IMR-90 (cell line): ENCODE results near the gene ATP1A1. TPM values are rescaled to one million over a fixed set of nuclear protein-coding genes. Genes with fewer than 3 reads are reported as not detected.

Experiments
- ATAC-seq: fragments of 200-7000 bp; cut with Tn5 transposase; 2 replicates; pipeline ENCODE4 v1.9.1; 2020; ENCODE audit warnings: low read depth, mild to moderate bottlenecking, moderate library complexity
- BruUV-seq: library from RNA; stranded (reverse); fragments of 400-500 nt; replicated peaks from 2 replicates; lab custom pipeline; 2021; lab: Mats Ljungman, UMichigan
- CTCF ChIA-PET: fragments of 300-600 bp; formaldehyde crosslinking; extraction: SDS; loops from one replicate; lab custom pipeline; 2021; ENCODE audit warnings: antibody characterized with exemption; lab: Yijun Ruan, JAX
- POLR2A ChIA-PET: fragments of 300-600 bp; sonication (Branson Sonifier 250); formaldehyde crosslinking; loops from one replicate; lab custom pipeline; 2022; ENCODE audit warnings: antibody characterized with exemption; ENCODE audit not compliant: unreplicated experiment; lab: Charles Lee
- DNase-seq: peaks from one replicate; pipeline ENCODE4 v3.0.0; 2013
- H2AFZ ChIP-seq: replicated peaks from 2 replicates; pipeline ENCODE3; 2013; ENCODE audit warnings: low read length, mild to moderate bottlenecking; ENCODE audit not compliant: poor library complexity
- H2AK5ac ChIP-seq: 2 replicates; pipeline ENCODE4 v1.6.1; 2013; ENCODE audit warnings: low read depth, low read length, inconsistent platforms
- H2AK9ac ChIP-seq: replicated peaks from 2 replicates; pipeline ENCODE3; 2013; ENCODE audit warnings: mild to moderate bottlenecking, low read depth, low read length, moderate library complexity; ENCODE audit not compliant: poor library complexity
- H2BK120ac ChIP-seq: 2 replicates; pipeline ENCODE4 v1.6.1; 2013; ENCODE audit warnings: low read depth, low read length, inconsistent platforms
- H2BK15ac ChIP-seq: 3 replicates; pipeline ENCODE4 v1.6.1; 2013; ENCODE audit warnings: low read depth, low read length, inconsistent platforms
- H2BK20ac ChIP-seq: 2 replicates; pipeline ENCODE4 v1.6.1; 2013; ENCODE audit warnings: low read depth, mild to moderate bottlenecking, inconsistent platforms, low read length, moderate library complexity
- H2BK5ac ChIP-seq: 2 replicates; pipeline ENCODE4 v1.6.1; 2013; ENCODE audit warnings: mild to moderate bottlenecking, low read depth, low read length, inconsistent platforms; ENCODE audit not compliant: poor library complexity, severe bottlenecking
- H3K14ac ChIP-seq: replicated peaks from 2 replicates; pipeline ENCODE4 v1.6.1; 2013; ENCODE audit warnings: low read depth, low read length, inconsistent platforms
- H3K18ac ChIP-seq: 2 replicates; pipeline ENCODE4 v1.6.1; 2013; ENCODE audit warnings: low read depth, low read length, control low read depth
- H3K23ac ChIP-seq: 2 replicates; pipeline ENCODE4 v1.6.1; 2013; ENCODE audit warnings: low read depth, low read length, inconsistent platforms
- H3K27ac ChIP-seq: 2 replicates; pipeline ENCODE4 v1.5.1; 2013; ENCODE audit warnings: mild to moderate bottlenecking, control low read depth, low read length; ENCODE audit not compliant: insufficient read depth
- H3K27me3 ChIP-seq: 2 replicates; pipeline ENCODE4 v1.6.1; 2013; ENCODE audit warnings: low read length; ENCODE audit not compliant: control insufficient read depth, insufficient read depth
- H3K36me3 ChIP-seq: 2 replicates; pipeline ENCODE4 v1.6.1; 2013; ENCODE audit warnings: low read length, mixed read lengths; ENCODE audit not compliant: control insufficient read depth, insufficient read depth
- H3K4ac ChIP-seq: 2 replicates; pipeline ENCODE4 v1.6.1; 2013; ENCODE audit warnings: low read depth, low read length, inconsistent platforms
- H3K4me1 ChIP-seq: 2 replicates; pipeline ENCODE4 v1.6.1; 2013; ENCODE audit warnings: low read length, mixed read lengths; ENCODE audit not compliant: control insufficient read depth, insufficient read depth
- H3K4me2 ChIP-seq: 2 replicates; pipeline ENCODE4 v1.6.1; 2013; ENCODE audit warnings: low read depth, mild to moderate bottlenecking, control low read depth, low read length, moderate library complexity
- H3K4me3 ChIP-seq: 2 replicates; pipeline ENCODE4 v1.5.1; 2013; ENCODE audit warnings: low read depth, mild to moderate bottlenecking, control low read depth, low read length, moderate library complexity; ENCODE audit not compliant: insufficient read depth
- H3K56ac ChIP-seq: 2 replicates; pipeline ENCODE4 v1.6.1; 2013; ENCODE audit warnings: low read length, inconsistent platforms; ENCODE audit not compliant: insufficient read depth; ENCODE audit errors: extremely low read depth
- H3K79me1 ChIP-seq, 2 experiments: 2 replicates each; pipeline ENCODE4 v1.6.1; 2013; ENCODE audit warnings: low read length in 2 of 2, inconsistent platforms in 1 of 2, low read depth in 1 of 2
- H3K9ac ChIP-seq: 2 replicates; pipeline ENCODE4 v1.6.1; 2013; ENCODE audit warnings: low read depth, low read length, control low read depth
- H3K9me1 ChIP-seq: 2 replicates; pipeline ENCODE4 v1.6.1; 2013; ENCODE audit warnings: low read length, inconsistent platforms; ENCODE audit not compliant: insufficient read depth
- H3K9me3 ChIP-seq: 2 replicates; pipeline ENCODE4 v1.6.1; 2013; ENCODE audit warnings: low read length; ENCODE audit not compliant: control insufficient read depth, insufficient read depth
- H4K20me1 ChIP-seq: 2 replicates; pipeline ENCODE4 v1.6.1; 2013; ENCODE audit warnings: low read length, inconsistent platforms; ENCODE audit not compliant: insufficient read depth
- H4K5ac ChIP-seq: 2 replicates; pipeline ENCODE4 v1.6.1; 2013; ENCODE audit warnings: mild to moderate bottlenecking, low read depth, low read length, control low read depth
- H4K8ac ChIP-seq, 2 experiments: 2 replicates each; pipeline ENCODE4 v1.6.1; 2013; ENCODE audit warnings: low read depth in 2 of 2, low read length in 2 of 2, control low read depth in 1 of 2, inconsistent platforms in 1 of 2
- H4K91ac ChIP-seq: 2 replicates; pipeline ENCODE4 v1.6.1; 2013; ENCODE audit warnings: low read depth, low read length, inconsistent platforms; ENCODE audit not compliant: insufficient read depth
- BHLHE40 ChIP-seq: fragments of 150-350 bp; IDR thresholded peaks from 2 replicates; pipeline ENCODE4 v1.6.1; 2016; ENCODE audit warnings: mild to moderate bottlenecking, low read depth, low read length
- CEBPB ChIP-seq: IDR thresholded peaks from 2 replicates; pipeline ENCODE4 v1.6.1; 2012; ENCODE audit warnings: low read depth, low read length, improper control_type of control experiment
- CHD1 ChIP-seq: IDR thresholded peaks from 2 replicates; pipeline ENCODE4 v1.6.1; 2012; ENCODE audit warnings: low read depth, low read length, improper control_type of control experiment
- MAFK ChIP-seq: IDR thresholded peaks from 2 replicates; pipeline ENCODE4 v1.6.1; 2012; ENCODE audit warnings: low read depth, low read length, improper control_type of control experiment
- MAZ ChIP-seq: IDR thresholded peaks from 2 replicates; pipeline ENCODE4 v1.6.1; 2012; ENCODE audit warnings: low read depth, mild to moderate bottlenecking, low read length, improper control_type of control experiment, moderate library complexity, borderline replicate concordance
- NFE2L2 ChIP-seq: fragments of 150-350 bp; IDR thresholded peaks from 2 replicates; pipeline ENCODE4 v1.6.1; 2016; ENCODE audit warnings: low read depth, mild to moderate bottlenecking, low read length
- RAD21 ChIP-seq: IDR thresholded peaks from 2 replicates; pipeline ENCODE4 v1.6.1; 2012; ENCODE audit warnings: low read length, improper control_type of control experiment
- RCOR1 ChIP-seq: IDR thresholded peaks from 2 replicates; pipeline ENCODE4 v1.6.1; 2012; ENCODE audit warnings: mild to moderate bottlenecking, low read length, improper control_type of control experiment; ENCODE audit not compliant: insufficient replicate concordance
- RFX5 ChIP-seq: IDR thresholded peaks from 2 replicates; pipeline ENCODE4 v1.8.0; 2012; ENCODE audit warnings: low read depth, mild to moderate bottlenecking, low read length, moderate library complexity
- SMC3 ChIP-seq: fragments of 150-350 bp; IDR thresholded peaks from 2 replicates; pipeline ENCODE4 v1.6.1; 2016; ENCODE audit warnings: low read depth, mild to moderate bottlenecking, antibody characterized with exemption, low read length, moderate library complexity
- WGBS, 2 experiments: methylation state at CpG; one replicate each; pipeline versions ENCODE4 v1.1.5 to v1.1.7; 2013; ENCODE audit warnings: missing lambda C conversion rate in 2 of 2; ENCODE audit not compliant: insufficient read length in 1 of 2; ENCODE audit errors: extremely low coverage in 2 of 2; 5-methylcytosine and 5-hydroxymethylcytosine counted together
- dilution Hi-C: fragments of 300-500 bp; cut with HindIII; formaldehyde crosslinking; loops from one replicate; pipeline ENCODE4 v1.14.3; 2018; ENCODE audit warnings: low sequenced_read_pairs; ENCODE audit not compliant: unreplicated experiment
- in situ Hi-C: fragments of 300-500 bp; cut with MboI; formaldehyde crosslinking; loops from 3 replicates; pipeline ENCODE4 v1.14.3; 2019; ENCODE audit warnings: low sequenced_read_pairs, inconsistent platforms, mixed read lengths
- intact Hi-C: fragments of 100-400 bp; cut with micrococcal nuclease; formaldehyde crosslinking; loops from 2 replicates; pipeline ENCODE4 v1.10.0; 2022
- polyA plus RNA-seq, 3 experiments: library from polyadenylated mRNA; depleted of rRNA; stranded (reverse); fragments of >200 nt; gene quantifications; 2 replicates each; pipeline ENCODE4 v1.2.3, GENCODE V29; 2012; ENCODE audit warnings: low replicate concordance in 1 of 3
- total RNA-seq: library from RNA; depleted of rRNA; stranded (reverse); fragments of >200 nt; gene quantifications from 2 replicates; pipeline ENCODE4 v1.2.3, GENCODE V29; 2012
- TF ChIP-seq, protein P1 (sequence below): fragments of 150-350 bp; IDR thresholded peaks from 2 replicates; pipeline ENCODE4 v1.6.1; 2017; ENCODE audit warnings: mild to moderate bottlenecking, antibody characterized with exemption, low read length, low read depth
- TF ChIP-seq, protein P2 (sequence below): fragments of 150-350 bp; IDR thresholded peaks from 2 replicates; pipeline ENCODE4 v1.6.1; 2016; ENCODE audit warnings: low read depth, mild to moderate bottlenecking, low read length, moderate library complexity, borderline replicate concordance

Gene ATP1A1
- total and polyA plus RNA-seq, 2 of the 4 experiments (the other 2 are of a cell fraction) = 116 to 125 TPM

DNA sequence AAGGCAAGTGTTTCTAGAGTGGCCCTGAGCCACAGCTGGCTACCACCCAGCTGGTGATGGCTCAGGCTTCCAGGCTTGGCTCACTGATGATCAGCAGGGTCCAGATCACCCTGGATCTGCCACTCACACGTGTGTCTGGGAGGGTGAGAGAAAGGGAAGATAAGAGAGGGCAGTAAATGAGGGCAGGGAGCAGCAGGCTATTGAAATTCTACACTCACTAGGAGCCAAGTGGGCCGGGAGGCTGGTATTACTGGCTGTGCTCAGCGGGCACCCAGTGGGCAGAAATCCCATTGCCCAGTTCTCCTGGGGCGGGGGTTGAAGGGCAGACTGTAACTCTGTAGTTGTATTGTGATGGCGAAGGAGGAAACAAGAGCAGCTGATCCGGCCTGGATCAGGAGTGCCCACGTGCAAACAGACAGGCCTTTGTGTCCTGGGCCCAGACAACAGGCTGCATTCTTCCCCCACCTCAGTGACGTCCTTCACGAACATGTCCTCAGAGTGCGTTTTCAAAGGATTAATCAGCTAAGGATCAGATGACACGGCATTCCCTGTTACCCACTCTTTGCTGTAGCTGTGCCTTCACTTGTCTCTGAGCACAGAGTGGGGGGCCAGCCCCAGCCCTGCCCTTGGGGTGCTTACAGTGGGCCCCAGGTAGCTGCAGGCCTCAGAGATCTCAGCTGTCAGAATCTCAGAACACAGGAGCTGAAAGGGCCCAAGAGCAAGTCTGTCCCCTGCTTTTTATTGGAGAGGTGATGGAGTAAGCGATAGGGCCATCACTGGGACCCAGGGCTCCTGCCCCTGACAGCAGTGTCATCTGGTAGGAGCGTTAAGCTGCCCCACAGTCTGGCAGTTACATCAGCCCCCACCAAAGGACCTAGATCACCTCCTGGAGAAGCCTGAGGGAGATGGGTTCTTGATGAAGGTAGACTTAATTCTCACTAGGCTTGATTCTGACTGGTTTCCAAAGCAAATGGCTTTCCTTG is 60.5 kb downstream of the ATP1A1 start (continued):
- no peak for TF ChIP-seq SMC3
- no peak for TF ChIP-seq MAZ
- TF ChIP-seq RCOR1 = no peak

DNA sequence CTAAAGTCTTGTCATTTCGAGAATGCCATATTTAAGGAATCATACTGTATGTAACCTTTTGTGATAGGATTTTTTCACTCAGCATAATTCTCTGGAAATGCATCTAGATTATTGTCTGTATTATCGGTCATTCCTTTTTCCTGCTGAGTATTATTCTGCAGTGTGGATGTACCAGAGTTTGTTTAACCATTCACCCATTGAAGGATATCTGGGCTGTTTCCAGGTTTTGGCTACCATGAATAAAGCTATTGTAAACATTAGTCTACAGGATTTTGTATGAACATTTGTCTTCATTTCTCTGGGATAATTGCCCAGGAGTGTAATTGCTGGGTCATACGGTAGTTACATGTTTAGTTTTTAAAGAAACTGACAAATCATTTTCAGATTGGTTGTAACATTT is 61.8 kb downstream of the ATP1A1 start:
- no peak overlapping the region for H2AK5ac ChIP-seq
- no peaks in the 10 kb centered on the region for H3K36me3 ChIP-seq
- no peak overlapping the region for H3K56ac ChIP-seq
- no peak overlapping the region for H2BK5ac ChIP-seq
- CTCF ChIA-PET = no interaction called here
- no peak for ATAC-seq
- no peak overlapping the region for H2AFZ ChIP-seq
- H4K91ac ChIP-seq = no peak overlapping the region
- H2BK15ac ChIP-seq = no peak overlapping the region
- no peaks in the 10 kb centered on the region for H3K9me1 ChIP-seq
- H2BK20ac ChIP-seq = no peak overlapping the region
- no peak overlapping the region for H3K4me2 ChIP-seq
- peaks cover 3% of the 10 kb centered on the region; the same call in 1 of the 2 replicates for H3K4me1 ChIP-seq
- no peak overlapping the region for H3K4ac ChIP-seq
- no peak overlapping the region for H3K23ac ChIP-seq
- DNase-seq = no peak
- H3K27ac ChIP-seq = no peak overlapping the region
- no peak overlapping the region for H4K8ac ChIP-seq
- H3K4me3 ChIP-seq = no peak overlapping the region
- POLR2A ChIA-PET = no interaction called here
- no peaks in the 10 kb centered on the region for H3K79me1 ChIP-seq
- WGBS, 2 experiments = no CpG with 5 or more reads among the region's 3 CpGs
- H3K27me3 ChIP-seq = no peaks in the 10 kb centered on the region; the same call in 1 of the 2 replicates
- no peak overlapping the region for H2AK9ac ChIP-seq
- H4K20me1 ChIP-seq = no peaks in the 10 kb centered on the region
- in situ Hi-C loops = no loop called here
- intact Hi-C loops = no loop called here
- H3K9ac ChIP-seq = no peak overlapping the region
- dilution Hi-C loops = no loop called here
- no peaks in the 10 kb centered on the region for H3K9me3 ChIP-seq
- no peak overlapping the region for H3K14ac ChIP-seq
- TF ChIP-seq, protein P1, sequence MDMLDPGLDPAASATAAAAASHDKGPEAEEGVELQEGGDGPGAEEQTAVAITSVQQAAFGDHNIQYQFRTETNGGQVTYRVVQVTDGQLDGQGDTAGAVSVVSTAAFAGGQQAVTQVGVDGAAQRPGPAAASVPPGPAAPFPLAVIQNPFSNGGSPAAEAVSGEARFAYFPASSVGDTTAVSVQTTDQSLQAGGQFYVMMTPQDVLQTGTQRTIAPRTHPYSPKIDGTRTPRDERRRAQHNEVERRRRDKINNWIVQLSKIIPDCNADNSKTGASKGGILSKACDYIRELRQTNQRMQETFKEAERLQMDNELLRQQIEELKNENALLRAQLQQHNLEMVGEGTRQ = no peak
- no peak for TF ChIP-seq CEBPB
- no peak for TF ChIP-seq BHLHE40
- TF ChIP-seq SMC3 = no peak
- no peak for TF ChIP-seq MAZ
- no peak for TF ChIP-seq MAFK
- no peak for TF ChIP-seq NFE2L2
- TF ChIP-seq RFX5 = no peak
- TF ChIP-seq, protein P2, sequence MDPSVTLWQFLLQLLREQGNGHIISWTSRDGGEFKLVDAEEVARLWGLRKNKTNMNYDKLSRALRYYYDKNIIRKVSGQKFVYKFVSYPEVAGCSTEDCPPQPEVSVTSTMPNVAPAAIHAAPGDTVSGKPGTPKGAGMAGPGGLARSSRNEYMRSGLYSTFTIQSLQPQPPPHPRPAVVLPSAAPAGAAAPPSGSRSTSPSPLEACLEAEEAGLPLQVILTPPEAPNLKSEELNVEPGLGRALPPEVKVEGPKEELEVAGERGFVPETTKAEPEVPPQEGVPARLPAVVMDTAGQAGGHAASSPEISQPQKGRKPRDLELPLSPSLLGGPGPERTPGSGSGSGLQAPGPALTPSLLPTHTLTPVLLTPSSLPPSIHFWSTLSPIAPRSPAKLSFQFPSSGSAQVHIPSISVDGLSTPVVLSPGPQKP = no peak
- TF ChIP-seq CHD1 = no peak
- no peak for TF ChIP-seq RAD21
- no peak for TF ChIP-seq RCOR1
- H3K18ac ChIP-seq = no peak overlapping the region
- no peak overlapping the region for H2BK120ac ChIP-seq
- BruUV-seq = no TSS peak
- no peak overlapping the region for H4K5ac ChIP-seq
